ENCODE data around the gene SPTBN1. TPM values are rescaled to one million over a fixed set of nuclear protein-coding genes. Genes with fewer than 3 reads are reported as not detected.

Gene SPTBN1
- total and polyA plus RNA-seq, 2 donors (not counting 3 experiments of a cell fraction or from before 2014, with no cell fraction given), result 63.3 to 320 TPM

GRCh38 chr2:54577035-54577434, 120.9 kb downstream of the SPTBN1 start:
- FAIRE-seq (no peak), DNase-seq (ENCODE audit: low read depth, low spot score) (peak; percentile 59)
- Histone ChIP-seq H3K9me3 (replicated peaks; ENCODE audit: control insufficient read depth, insufficient read depth, low read length) (no peaks in the 10 kb centered on the region), H3K4me1 (ENCODE audit: control insufficient read depth, extremely low read depth, insufficient read depth, low read length) (peaks cover 70% of the 10 kb centered on the region), H3K36me3 (ENCODE audit: control insufficient read depth in 2 of 2, extremely low read depth in 1 of 2, insufficient read depth in 2 of 2, low read length in 2 of 2) (no peaks in the 10 kb centered on the region), H3K27me3 (ENCODE audit: control insufficient read depth in 2 of 2, insufficient read depth in 2 of 2, low read length in 2 of 2) (no peaks in the 10 kb centered on the region), H3K27ac (ENCODE audit: insufficient read depth, low read depth, low read length) (no peak overlapping the region), H4K20me1 (replicated peaks; ENCODE audit: control insufficient read depth, extremely low read depth, insufficient read depth, low read length) (no peaks in the 10 kb centered on the region), H2AFZ (ENCODE audit: low read depth, low read length) (no peak overlapping the region), H3K79me2 (ENCODE audit: control insufficient read depth, insufficient read depth, low read length) (peaks cover 87% of the 10 kb centered on the region), H3K4me3 (replicated peaks in 1 of 3; ENCODE audit: insufficient read depth in 1 of 3, low read depth in 1 of 3, low read length in 3 of 3) (no peak overlapping the region), H3K9me1 (replicated peaks; ENCODE audit: control insufficient read depth, extremely low read depth, insufficient read depth, low read length) (no peaks in the 10 kb centered on the region), H3K9ac (replicated peaks; ENCODE audit: extremely low read depth, insufficient read depth, low read length) (no peak overlapping the region), H3K4me2 (ENCODE audit: insufficient read depth, low read length) (no peak overlapping the region)
- intact Hi-C loops (cut with micrococcal nuclease), result no loop called here
- ChIA-PET POLR2A (interaction anchor here (0.6 kb wide), 1 partner anchor 24 kb away, joined by 3 read pairs; no protein-coding TSS in a partner anchor), CTCF (interaction anchor here (1.0 to 1.5 kb wide), 2 partner anchors 28 to 80 kb away, joined by 3 to 5 read pairs; no protein-coding TSS in a partner anchor)
- dilution Hi-C loops (cut with MboI; ENCODE audit: extremely low pct_ligation_motif_present, low sequenced_read_pairs), result no loop called here
- BruUV-seq (replicated peaks), result no TSS peak
- no peak for TF ChIP-seq POLR2A (IDR thresholded peaks at IDR 0.05; ENCODE audit: low read depth, low read length)
- TF ChIP-seq MAX (IDR thresholded peaks at IDR 0.05; ENCODE audit: insufficient read depth, insufficient read length), result no peak
- no peak for TF ChIP-seq GATA2 (IDR thresholded peaks at IDR 0.05; ENCODE audit: insufficient read depth, insufficient read length, low read depth, low read length)
- TF ChIP-seq JUN (IDR thresholded peaks at IDR 0.05; ENCODE audit: borderline replicate concordance, insufficient read depth, insufficient read length, low read depth), result no peak
- TF ChIP-seq MYC (IDR thresholded peaks at IDR 0.05; ENCODE audit: low read depth, low read length), result no peak
- no peak for TF ChIP-seq POLR2AphosphoS5 (IDR thresholded peaks at IDR 0.05; ENCODE audit: insufficient read depth, low read depth, low read length)
- TF ChIP-seq CTCF (IDR thresholded peaks at IDR 0.05; ENCODE audit: extremely low read depth in 1 of 2, insufficient read depth in 1 of 2, low read depth in 1 of 2, low read length in 2 of 2), result no peak
- TF ChIP-seq EZH2 (IDR thresholded peaks at IDR 0.05; ENCODE audit: borderline replicate concordance, low read depth, low read length, severe bottlenecking), result no peak
- no peak for TF ChIP-seq FOS (IDR thresholded peaks at IDR 0.05; ENCODE audit: borderline replicate concordance, insufficient read depth, low read length)
